Measurements from ENCODE around the gene MRPS18A.

The MRPS18A gene
- total RNA-seq = 19.9 to 27.8 reads per million in 2 donors

- DNase-seq = peak; percentile 60
These were observed at the start of gene MRPS18A for GRCh38 chr6:43687437-43688347. TSS of gene MRPS18A (minus strand) at chr6:43687791. CDS start at chr6:43687779, 12 bp downstream.

- no peak for DNase-seq
These were observed 49.3 kb upstream of the MRPS18A start for GRCh38 chr6:43736844-43737243.

DNA sequence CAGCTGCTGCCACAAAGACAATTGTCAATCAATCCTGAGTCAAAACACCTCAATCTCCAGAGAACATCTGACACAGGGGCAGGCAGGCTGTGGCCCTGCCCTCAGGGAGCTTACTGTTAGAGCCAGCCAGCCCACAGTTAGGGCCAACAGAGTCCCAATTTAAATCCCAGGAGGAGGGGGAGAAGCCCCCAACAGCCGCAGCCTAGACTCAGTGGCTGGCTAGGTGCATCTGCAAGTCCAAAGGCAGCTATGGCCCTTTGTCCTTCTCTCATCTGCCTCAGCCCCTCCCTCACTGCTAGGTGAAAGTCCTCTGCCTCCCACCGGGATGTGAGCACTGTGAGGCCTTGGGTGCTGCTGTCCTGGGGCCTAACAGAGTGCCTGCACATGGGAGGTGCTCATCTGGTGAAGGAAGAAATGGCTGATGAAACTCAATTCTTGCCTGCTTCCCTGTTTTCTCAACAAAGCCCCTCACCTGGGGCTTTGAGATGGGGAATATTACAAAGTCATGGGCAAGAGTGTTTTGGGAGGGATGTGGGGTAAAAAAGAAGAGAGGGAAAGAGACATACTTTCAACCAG is 48.7 kb upstream of the MRPS18A start:
- DNase-seq = no peak

GRCh38 chr6:43735642-43736199 is 48.1 kb upstream of the MRPS18A start:
- no peak for DNase-seq

GRCh38 chr6:43734294-43734665 is 46.7 kb upstream of the MRPS18A start:
- DNase-seq = no peak

DNA sequence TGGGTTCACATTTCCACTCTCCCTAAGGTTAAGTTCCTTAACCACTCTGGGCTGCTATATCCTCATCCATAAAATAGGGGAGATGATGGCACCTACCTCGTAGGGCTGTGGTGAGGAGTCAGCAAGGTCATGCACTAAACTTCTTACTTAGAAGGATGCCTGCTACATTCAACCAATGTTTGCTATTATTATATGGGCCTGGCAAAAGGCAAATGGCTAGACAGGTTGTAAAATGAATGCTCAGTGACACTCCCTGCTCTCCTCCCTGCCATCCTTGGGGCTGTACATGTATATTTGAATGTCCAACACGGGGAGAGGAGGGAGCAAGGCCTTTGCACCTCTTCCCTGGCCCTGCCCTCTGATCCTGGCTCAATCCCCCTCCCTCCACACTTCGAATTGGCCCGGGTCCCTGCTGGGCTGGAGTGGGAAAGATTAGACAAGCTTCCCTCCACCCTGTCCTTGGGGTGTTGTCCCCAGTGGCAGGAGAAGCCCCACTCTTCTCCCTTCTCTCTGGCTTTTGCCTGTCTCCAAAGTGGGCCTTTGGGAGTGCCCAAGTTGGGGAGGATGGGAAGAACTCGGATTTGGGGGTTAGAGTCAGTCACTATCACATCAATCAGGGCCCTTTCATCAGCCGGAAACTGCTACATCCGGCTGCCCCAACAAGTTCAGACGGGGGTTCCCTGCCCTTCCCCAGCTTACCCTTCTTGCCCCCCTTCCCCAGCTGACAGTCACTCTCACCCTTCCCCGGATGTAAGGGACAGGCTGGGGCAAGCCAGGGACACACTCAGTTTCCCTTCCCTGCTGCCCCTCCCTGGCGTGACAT is 46.1 kb upstream of the MRPS18A start:
- no peak for DNase-seq

GRCh38 chr6:43730634-43731033 is 43.0 kb upstream of the MRPS18A start:
- DNase-seq = no peak

DNA sequence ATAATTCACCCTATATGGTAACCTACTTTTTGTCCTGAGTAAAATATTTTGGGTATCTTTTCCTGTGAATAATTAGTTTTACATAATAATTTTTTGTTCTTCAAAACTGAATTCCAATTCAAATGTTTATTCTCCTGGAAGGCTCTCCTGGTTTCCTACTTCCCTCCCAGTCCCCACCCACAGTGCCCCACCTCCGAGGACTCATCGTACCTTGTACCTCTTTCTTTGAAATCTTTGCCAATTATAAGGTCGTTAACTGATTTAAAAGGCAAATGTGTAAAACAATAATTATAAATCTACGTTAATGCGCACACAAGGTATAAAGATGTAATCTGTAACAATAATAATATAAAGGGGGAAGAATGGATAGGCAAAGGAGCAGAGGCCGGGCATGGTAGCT is 41.9 kb upstream of the MRPS18A start:
- no peak for DNase-seq

DNA sequence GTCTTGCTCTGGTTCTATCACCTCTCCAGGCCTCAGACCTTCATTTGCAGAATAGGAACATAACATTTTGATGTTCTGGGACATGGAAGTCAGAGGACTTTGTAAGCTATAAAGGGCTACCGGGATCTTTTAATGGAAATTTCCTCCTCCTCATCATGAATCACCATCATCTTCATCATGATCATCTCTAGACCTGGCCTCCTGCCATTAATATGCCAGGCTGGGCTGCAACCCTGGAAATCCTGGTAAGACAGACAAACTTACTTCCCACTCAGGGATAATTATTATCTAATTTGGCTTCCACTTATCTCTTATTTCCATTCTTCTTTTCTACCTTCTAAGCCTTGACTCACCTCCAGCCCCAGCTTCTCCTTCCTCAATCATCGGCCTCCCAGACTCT is 41.0 kb upstream of the MRPS18A start:
- DNase-seq = no peak

DNA sequence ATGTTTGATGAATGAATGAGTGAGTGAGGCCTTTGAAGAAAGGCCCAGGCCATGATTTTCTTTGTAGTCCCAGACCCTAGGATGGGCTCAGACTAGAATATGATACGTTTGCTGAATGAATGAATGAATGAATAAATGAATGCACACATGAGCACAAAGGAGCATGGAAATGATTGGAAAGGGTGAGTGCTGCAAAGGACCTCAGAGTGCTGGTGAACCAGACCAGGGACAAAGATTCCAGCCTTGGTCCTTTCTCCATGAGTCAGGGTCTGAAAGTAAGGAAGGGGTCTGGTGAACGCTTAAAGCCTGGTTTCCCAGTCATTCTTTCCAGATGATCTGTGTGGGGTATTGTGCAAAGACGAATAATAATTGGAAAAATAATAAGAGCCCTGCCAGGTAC is 40.0 kb upstream of the MRPS18A start:
- DNase-seq = no peak

DNA sequence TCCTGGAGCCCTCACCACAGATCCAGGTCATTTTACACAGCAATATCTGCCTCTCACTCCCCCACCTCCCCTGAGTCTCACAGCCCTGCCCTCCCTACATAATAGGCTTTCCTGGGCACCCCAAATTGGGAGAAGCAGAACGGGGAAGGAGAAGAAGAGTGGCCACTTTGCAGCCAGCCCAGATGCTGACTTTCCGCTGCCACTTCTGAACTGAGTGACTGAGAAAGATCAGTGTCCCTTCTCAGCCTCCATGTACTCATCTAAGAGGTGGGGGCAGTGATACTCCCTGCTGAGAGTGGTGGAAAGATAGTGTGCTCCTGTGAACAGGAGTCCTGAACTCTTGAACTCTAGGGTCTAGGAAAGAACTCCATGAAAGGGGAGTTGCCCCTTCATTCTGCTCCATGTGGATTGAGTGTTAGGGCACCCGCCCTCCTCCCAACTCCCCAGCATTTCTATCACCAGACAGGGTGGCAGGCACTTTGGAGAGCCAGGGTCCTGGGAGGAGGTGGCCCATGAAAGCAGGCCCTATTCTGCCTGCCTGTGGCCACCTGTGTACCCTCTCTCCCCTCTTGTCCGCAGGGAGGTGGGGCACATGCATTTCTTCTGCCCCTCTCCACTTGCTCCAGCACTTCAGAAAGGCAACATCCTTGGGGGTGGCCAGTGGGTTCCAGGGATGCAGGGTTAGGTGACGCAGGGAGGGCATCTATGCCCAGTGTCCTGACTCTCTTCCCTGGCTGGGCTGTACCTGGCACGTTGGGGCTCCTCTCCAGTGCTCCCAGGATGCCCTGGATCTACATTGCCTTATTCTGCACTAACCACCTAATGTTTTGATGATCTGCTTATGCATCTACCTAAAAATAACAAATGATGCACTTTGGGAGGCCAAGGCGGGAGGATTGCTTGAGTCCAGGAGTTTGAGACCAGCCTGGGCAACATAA is 38.3 kb upstream of the MRPS18A start:
- no peak for DNase-seq

- peak; percentile 41 for DNase-seq
These were observed 37.5 kb upstream of the MRPS18A start for GRCh38 chr6:43724914-43725642.

DNA sequence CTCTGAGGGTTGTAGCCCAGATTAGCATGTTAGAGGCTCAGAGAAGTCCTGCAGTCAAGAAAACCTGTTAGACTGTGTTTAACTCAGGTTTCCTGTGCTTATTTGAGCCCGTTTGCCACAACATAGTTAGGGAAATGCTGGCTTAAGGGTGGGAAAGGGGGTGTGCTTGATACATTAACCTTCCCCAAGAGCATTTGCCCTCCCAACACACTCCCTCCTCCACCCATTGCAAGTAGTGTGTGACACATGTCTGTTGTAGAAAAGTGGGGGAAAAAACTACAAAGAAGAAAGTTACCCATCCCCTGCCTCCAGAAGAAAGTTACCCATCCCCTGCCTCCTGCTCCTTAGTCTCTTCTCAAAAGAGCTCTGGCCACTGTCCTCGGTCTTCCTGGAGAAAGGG is 36.8 kb upstream of the MRPS18A start:
- DNase-seq = no peak

DNA sequence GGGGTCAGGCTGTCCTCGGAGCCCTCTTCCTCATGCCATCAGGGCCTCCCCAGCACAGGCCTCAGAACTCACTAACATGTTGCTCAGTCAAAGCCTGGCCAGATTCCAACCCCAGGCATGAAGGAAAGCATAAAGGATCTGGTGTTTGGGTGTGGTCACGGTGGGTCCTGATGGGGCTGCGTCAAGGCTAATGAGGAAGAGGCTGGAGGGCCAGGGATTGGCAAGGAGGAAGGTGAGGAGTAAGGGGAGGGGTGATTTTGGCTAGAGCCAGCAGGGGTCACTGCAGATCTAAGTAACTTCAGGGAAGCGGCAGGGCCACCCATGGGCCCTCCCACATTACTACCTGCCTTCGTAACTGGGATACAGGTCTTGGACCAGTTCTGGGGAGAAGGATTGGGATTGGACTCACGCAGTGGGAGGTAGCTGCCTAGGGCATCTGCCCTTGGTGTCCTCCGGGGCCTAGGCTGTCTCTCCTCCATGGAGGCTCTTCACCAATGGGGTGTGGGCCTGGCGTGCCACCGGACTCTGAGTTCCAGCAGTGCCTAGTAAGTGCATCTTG is 36.2 kb upstream of the MRPS18A start:
- no peak for DNase-seq

- DNase-seq = no peak
These were observed 35.4 kb upstream of the MRPS18A start for GRCh38 chr6:43722920-43723545.

- DNase-seq = no peak
These were observed 33.4 kb upstream of the MRPS18A start for GRCh38 chr6:43720999-43721398.

GRCh38 chr6:43719511-43719910 is 31.9 kb upstream of the MRPS18A start:
- DNase-seq = no peak

- DNase-seq = no peak
These were observed 31.0 kb upstream of the MRPS18A start for GRCh38 chr6:43718387-43719105.

GRCh38 chr6:43717822-43718221 is 30.2 kb upstream of the MRPS18A start:
- no peak for DNase-seq

- no peak for DNase-seq
These were observed 29.8 kb upstream of the MRPS18A start for GRCh38 chr6:43717389-43717788.

All from activated gamma-delta T cell (primary cell).